DMS79 (cell line): ENCODE measurements around the gene TOGARAM1.
A peak's percentile ranks its signal among the peaks of the same experiment; 100 is the strongest.

Experiments
- DNase-seq: peaks from one replicate; lab custom pipeline; 2025; lab: John Stamatoyannopoulos, UW

Gene TOGARAM1

DNA sequence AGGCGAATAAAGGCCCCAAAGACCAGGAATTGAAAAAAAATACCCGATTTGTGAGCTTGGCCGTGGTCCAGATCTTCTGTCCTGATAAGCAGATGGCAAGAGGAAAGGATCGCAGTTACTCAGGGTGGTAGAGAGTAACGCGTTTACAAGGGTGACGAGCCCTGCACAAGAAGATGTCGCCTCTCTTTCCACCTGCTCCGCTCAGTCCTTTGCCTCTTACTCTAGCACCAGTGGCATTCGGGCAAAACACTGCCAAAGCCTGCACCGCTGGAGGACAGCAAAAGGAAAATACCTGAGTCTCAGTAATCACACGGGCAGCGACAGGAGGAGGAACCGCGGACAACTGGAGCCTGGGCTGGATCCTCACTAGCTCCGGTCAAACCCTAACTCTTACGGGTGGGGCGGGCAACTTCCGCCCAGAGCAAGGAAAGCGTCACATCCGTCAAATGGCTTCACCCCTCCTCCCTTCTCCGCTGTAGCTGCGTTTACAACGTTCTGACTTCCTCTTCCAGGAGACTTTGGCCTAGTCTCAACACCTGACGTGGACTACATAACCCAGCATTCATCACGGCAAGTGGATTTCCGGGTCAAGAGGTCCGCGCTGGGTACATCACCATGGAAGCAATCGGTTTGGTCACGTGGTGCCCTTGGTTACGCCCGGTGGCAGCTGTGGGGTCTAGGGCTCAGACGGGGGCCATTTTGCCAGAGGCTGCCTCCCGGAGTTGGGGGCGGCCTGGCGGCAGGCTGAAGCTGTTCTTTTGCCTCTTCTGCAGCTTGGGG, at the start of gene TOGARAM1, which contains the start of gene KLHL28:
Gene TOGARAM1, plus strand, starts transcription at position 637 of the 780 bp plus-strand sequence. CDS start 232 bp downstream, outside the sequence.
Gene KLHL28, minus strand, starts transcription at position 394 of the 780 bp plus-strand sequence. CDS start 16,019 bp downstream, outside the sequence.
- peak; percentile 100 for DNase-seq

- no peak for DNase-seq
These were observed 47.1 kb upstream of the TOGARAM1 start for GRCh38 chr14:44914849-44915248.

GRCh38 chr14:44928793-44929192, 33.2 kb upstream of the TOGARAM1 start:
- DNase-seq, result no peak

- no peak for DNase-seq
These were observed 26.8 kb upstream of the TOGARAM1 start for GRCh38 chr14:44935155-44935554.

- no peak for DNase-seq
These were observed 24.4 kb upstream of the TOGARAM1 start for GRCh38 chr14:44937547-44937946.

DNA sequence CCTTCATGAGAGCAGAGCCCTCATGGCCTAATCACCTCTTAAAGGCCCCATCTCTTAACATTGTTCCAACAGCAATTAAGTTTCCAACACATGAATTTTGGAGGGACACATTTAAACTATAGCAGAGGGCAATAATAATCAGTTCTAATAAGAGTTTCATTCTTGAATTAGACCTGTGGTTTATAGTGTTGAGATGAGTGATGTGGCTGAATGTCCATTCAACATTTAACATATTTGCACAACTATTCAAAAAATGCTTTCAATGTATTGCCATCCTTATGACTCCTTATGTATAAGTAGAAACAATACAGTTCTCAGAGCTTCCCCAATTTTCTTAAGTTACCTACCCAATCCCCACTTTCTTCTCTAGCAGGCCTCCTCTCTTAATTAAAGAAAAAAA, 21.8 kb upstream of the TOGARAM1 start:
- DNase-seq, result no peak

DNA sequence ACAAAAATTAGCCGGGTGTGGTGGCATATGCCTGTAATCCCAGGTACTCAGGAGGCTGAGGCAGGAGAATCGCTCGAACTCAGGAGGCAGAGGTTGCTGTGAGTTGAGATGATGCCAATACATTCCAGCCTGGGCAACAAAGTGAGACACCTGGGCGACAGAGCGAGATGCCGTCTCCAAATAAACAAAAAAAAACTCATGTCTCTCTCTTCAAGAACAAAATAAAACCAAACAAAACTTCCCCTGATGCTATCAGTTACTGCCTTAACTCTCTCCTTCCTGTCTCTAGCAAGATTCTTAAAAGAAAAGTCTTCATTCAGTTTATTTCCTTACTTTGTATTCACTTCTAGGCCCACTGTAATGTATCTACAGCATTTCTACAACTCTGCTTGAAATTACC, 21.0 kb upstream of the TOGARAM1 start:
- no peak for DNase-seq

- no peak for DNase-seq
These were observed 20.4 kb upstream of the TOGARAM1 start for GRCh38 chr14:44941591-44941990.

GRCh38 chr14:44942436-44942835, 19.6 kb upstream of the TOGARAM1 start:
- no peak for DNase-seq

- no peak for DNase-seq
These were observed 17.9 kb upstream of the TOGARAM1 start for GRCh38 chr14:44944107-44944506.

DNA sequence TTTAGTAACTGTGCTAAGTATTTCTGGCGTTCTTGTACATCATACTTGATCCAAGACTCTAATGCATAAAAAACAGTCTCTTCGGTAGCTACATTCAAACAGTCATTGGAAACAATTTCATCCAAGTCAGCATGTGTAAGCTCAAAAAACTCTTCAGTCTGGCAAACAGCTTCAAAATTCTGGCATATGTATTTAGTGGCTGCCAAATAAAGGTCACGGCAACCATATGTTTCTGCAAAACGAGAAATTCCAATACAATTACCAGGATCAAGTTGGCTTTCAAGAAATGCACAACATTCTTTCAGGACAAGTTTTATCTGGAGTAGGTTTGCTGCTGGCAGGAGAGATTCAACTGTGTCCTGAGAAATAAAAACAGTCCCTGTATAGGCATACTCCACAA, 16.7 kb upstream of the TOGARAM1 start:
- DNase-seq, result no peak

DNA sequence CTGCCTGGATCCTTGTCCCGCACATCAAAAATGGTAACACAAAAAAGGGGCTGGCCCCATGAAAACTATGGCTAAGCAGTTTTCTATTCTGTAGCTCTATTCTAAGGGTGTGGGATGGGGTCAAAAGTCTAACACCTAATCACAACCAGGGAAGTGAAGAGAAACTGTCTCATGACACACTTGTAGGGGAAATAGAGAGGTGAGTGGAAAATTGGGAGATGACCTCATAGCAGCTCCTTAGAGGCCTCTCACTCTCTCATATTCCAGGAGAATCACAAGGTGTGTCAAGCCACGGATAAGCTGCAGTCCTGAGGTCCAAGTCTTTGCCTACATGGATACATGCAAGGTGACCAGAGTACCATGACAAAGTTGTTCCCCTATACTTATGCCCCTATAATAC, 10.9 kb upstream of the TOGARAM1 start:
- no peak for DNase-seq

GRCh38 chr14:44952391-44953110, 9.4 kb upstream of the TOGARAM1 start:
- no peak for DNase-seq

GRCh38 chr14:44954750-44955149, 7.2 kb upstream of the TOGARAM1 start:
- DNase-seq, result no peak

- no peak for DNase-seq
These were observed 6.5 kb upstream of the TOGARAM1 start for GRCh38 chr14:44955528-44955927.

- no peak for DNase-seq
These were observed 5.1 kb upstream of the TOGARAM1 start for GRCh38 chr14:44956866-44957265.

- no peak for DNase-seq
These were observed 2.5 kb upstream of the TOGARAM1 start for GRCh38 chr14:44959538-44959937.

DNA sequence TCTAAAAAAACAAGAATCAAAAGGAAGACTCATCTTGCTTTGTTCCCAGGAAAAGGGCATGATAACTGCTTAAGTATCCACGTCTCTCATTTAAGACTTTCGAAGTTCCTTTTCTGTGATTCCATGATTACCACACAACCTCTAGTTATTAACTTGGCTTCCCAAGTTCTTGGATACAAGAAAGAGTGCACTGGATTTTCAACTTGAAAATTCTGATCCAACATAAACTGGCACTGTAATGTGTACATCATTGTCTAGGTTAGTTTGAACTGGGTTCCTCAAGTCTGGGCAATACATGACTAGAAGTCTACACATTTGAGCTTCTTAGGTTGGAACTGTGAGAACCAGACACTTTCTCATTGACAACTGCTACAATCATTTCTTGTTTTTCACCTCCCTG, 1.8 kb upstream of the TOGARAM1 start:
- DNase-seq, result no peak

GRCh38 chr14:44960646-44961045, 1.3 kb upstream of the TOGARAM1 start:
- no peak for DNase-seq

DNA sequence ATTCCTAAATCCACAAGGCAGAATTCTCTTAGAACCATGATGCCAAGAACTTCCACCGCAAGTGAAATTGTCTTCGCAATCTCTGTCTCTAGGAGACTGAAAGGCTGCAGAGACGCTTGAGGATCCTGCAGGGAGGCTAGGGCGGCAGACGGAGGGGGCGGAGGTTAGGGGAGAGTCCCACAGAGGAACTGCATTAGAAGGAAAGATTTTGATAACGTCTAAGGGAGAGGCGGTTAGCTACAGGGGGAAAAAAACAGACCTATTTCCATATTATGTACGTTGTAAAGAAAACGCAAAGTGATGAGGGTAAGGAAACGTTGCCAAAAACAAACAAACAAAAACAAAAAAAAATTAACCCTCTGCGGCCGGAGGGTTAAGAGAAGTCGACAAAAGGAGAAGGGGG, 838 bp upstream of the TOGARAM1 start:
- peak; percentile 39 for DNase-seq

GRCh38 chr14:44962334-44963043, 499 bp downstream of the TOGARAM1 start:
- no peak for DNase-seq

DNA sequence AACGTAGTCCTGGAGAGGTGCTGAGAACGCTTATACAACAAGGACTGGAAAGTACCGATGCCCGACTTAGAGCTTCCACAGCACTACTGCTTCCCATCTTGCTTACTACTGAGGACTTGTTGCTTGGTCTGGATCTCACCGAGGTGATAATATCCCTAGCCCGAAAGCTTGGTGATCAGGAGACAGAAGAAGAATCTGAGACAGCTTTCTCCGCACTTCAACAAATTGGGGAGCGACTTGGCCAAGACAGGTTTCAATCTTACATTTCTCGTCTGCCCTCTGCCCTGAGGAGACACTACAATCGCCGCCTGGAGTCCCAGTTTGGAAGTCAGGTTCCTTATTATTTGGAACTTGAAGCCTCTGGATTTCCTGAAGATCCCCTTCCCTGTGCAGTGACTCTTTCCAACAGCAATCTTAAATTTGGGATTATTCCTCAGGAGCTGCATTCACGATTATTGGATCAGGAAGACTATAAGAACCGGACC, 1.1 kb downstream of the TOGARAM1 start:
- DNase-seq, result no peak
